NT2/D1 (cell line): Measurements from ENCODE around the gene ZNF563.

Experiments
- YY1 ChIP-seq: IDR thresholded peaks from 2 replicates; pipeline ENCODE4 v1.6.1; 2011; ENCODE audit not compliant: insufficient read length, insufficient read depth
- ZNF274 ChIP-seq: IDR thresholded peaks from 2 replicates; pipeline ENCODE4 v1.6.1; 2011; ENCODE audit warnings: mild to moderate bottlenecking, low read depth, low read length

GRCh38 chr19:12345197-12345596, 11.8 kb upstream of the ZNF563 start:
- TF ChIP-seq YY1 (no peak), ZNF274 (no peak)
